Astrocyte (in vitro differentiated cells and primary cell): ENCODE data around the gene PSMD1. TPM values are rescaled to one million over a fixed set of nuclear protein-coding genes. Genes with fewer than 3 reads are reported as not detected.

Source experiments
- DNase-seq: peaks from one replicate; pipeline ENCODE4 v3.0.0-alpha.2; 2010; ENCODE audit warnings: low read depth
- FAIRE-seq: peaks from 2 replicates; lab custom pipeline; 2011; peaks lifted over from hg19 to GRCh38; lab: Jason Lieb, UNC
- H2AFZ ChIP-seq: 2 replicates; pipeline ENCODE4 v1.6.0; 2012; ENCODE audit warnings: low read depth, low read length, inconsistent platforms
- H3K27ac ChIP-seq: 2 replicates; pipeline ENCODE4 v1.5.1; 2011; ENCODE audit warnings: low read depth, low read length, inconsistent platforms
- H3K27me3 ChIP-seq: 2 replicates; pipeline ENCODE4 v1.6.0; 2011; ENCODE audit warnings: low read length, inconsistent platforms; ENCODE audit not compliant: insufficient read depth
- H3K36me3 ChIP-seq: 2 replicates; pipeline ENCODE4 v1.5.1; 2011; ENCODE audit warnings: low read length, inconsistent platforms; ENCODE audit not compliant: insufficient read depth
- H3K4me1 ChIP-seq: 2 replicates; pipeline ENCODE4 v1.5.1; 2011; ENCODE audit warnings: low read length, inconsistent platforms; ENCODE audit not compliant: insufficient read depth
- H3K4me2 ChIP-seq: 2 replicates; pipeline ENCODE4 v1.6.0; 2012; ENCODE audit warnings: low read length, inconsistent platforms
- H3K4me3 ChIP-seq: 2 replicates; pipeline ENCODE4 v1.5.1; 2011; ENCODE audit warnings: low read depth, mild to moderate bottlenecking, low read length, inconsistent platforms; ENCODE audit not compliant: insufficient read depth
- H3K79me2 ChIP-seq: 2 replicates; pipeline ENCODE4 v1.6.0; 2012; ENCODE audit warnings: mild to moderate bottlenecking, low read length, inconsistent platforms; ENCODE audit not compliant: insufficient read depth
- H3K9ac ChIP-seq: 2 replicates; pipeline ENCODE4 v1.6.0; 2012; ENCODE audit warnings: mild to moderate bottlenecking, low read length, inconsistent platforms
- H3K9me3 ChIP-seq: 2 replicates; pipeline ENCODE4 v1.5.1; 2012; ENCODE audit warnings: low read depth, mild to moderate bottlenecking, low read length, inconsistent platforms; ENCODE audit not compliant: insufficient read depth
- H4K20me1 ChIP-seq: 2 replicates; pipeline ENCODE4 v1.6.0; 2012; ENCODE audit warnings: low read length, inconsistent platforms; ENCODE audit not compliant: insufficient read depth
- H3K27ac Mint-ChIP-seq: one replicate; pipeline ENCODE4 v1.8.0; 2021; ENCODE audit warnings: mild to moderate bottlenecking, mixed read lengths; ENCODE audit not compliant: unreplicated experiment
- H3K27me3 Mint-ChIP-seq: one replicate; pipeline ENCODE4 v1.8.0; 2021; ENCODE audit warnings: low read depth, mixed read lengths; ENCODE audit not compliant: unreplicated experiment
- H3K36me3 Mint-ChIP-seq: one replicate; pipeline ENCODE4 v1.8.0; 2021; ENCODE audit warnings: low read depth, mixed read lengths; ENCODE audit not compliant: unreplicated experiment
- H3K4me1 Mint-ChIP-seq: one replicate; pipeline ENCODE4 v1.8.0; 2021; ENCODE audit warnings: low read depth, mixed read lengths; ENCODE audit not compliant: unreplicated experiment
- H3K4me3 Mint-ChIP-seq: one replicate; pipeline ENCODE4 v1.8.0; 2021; ENCODE audit warnings: mild to moderate bottlenecking, moderate library complexity, mixed read lengths; ENCODE audit not compliant: unreplicated experiment
- H3K9me3 Mint-ChIP-seq: one replicate; pipeline ENCODE4 v1.8.0; 2021; ENCODE audit warnings: mild to moderate bottlenecking, mixed read lengths; ENCODE audit not compliant: unreplicated experiment
- CTCF ChIP-seq: IDR thresholded peaks from 2 replicates; pipeline ENCODE4 v1.5.1; 2011; ENCODE audit warnings: low read depth, mild to moderate bottlenecking, inconsistent platforms, low read length, moderate library complexity; ENCODE audit not compliant: insufficient read depth
- EZH2 ChIP-seq: IDR thresholded peaks from 2 replicates; pipeline ENCODE4 v1.6.1; 2012; ENCODE audit warnings: mild to moderate bottlenecking, low read length, inconsistent platforms; ENCODE audit not compliant: insufficient read depth
- total RNA-seq: library from RNA; stranded (reverse); gene quantifications from 2 replicates; pipeline ENCODE4 v1.2.1, GENCODE V29; 2021

PSMD1 gene
- total RNA-seq, 1 donor from 2014 or later, result 151 TPM

DNA sequence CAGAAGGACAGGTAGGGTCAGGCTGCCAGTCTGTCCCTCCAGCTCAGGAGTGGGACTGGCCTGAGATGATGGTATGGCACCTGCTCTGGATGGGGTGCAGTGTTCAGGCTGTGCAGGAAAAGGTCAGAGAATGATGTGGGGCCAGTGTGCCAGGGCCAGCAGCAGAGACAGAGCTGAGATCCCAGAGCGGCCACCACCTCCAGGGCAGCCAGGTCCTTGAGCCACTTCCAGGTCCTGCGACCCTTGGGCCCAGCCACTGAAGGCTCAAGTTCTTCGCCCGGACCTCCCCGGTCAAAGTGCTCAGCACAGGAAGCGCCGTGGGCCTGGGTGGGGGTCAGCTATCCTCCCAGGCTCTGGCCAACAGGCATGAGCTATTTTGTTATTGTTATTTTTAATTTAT, 129.7 kb downstream of the PSMD1 start:
- no peaks in the 10 kb centered on the region for H3K9me3 ChIP-seq
- no peaks in the 10 kb centered on the region for H3K79me2 ChIP-seq
- H3K4me2 ChIP-seq, result no peak overlapping the region
- Mint-ChIP-seq H3K27ac (no peak overlapping the region), H3K9me3 (peaks cover 4% of the 10 kb centered on the region), H3K36me3 (no peaks in the 10 kb centered on the region), H3K4me1 (peaks cover 3% of the 10 kb centered on the region), H3K27me3 (peaks cover 12% of the 10 kb centered on the region), H3K4me3 (no peak overlapping the region)
- FAIRE-seq (no peak), DNase-seq (no peak)
- H3K27ac ChIP-seq, result no peak overlapping the region
- H3K4me3 ChIP-seq, result no peak overlapping the region
- no peaks in the 10 kb centered on the region for H3K36me3 ChIP-seq
- H3K9ac ChIP-seq, result no peak overlapping the region
- peaks cover 18% of the 10 kb centered on the region for H3K4me1 ChIP-seq
- H3K27me3 ChIP-seq, result no peaks in the 10 kb centered on the region
- H4K20me1 ChIP-seq, result no peaks in the 10 kb centered on the region
- TF ChIP-seq CTCF (no peak), EZH2 (no peak)
- no peak overlapping the region for H2AFZ ChIP-seq

DNA sequence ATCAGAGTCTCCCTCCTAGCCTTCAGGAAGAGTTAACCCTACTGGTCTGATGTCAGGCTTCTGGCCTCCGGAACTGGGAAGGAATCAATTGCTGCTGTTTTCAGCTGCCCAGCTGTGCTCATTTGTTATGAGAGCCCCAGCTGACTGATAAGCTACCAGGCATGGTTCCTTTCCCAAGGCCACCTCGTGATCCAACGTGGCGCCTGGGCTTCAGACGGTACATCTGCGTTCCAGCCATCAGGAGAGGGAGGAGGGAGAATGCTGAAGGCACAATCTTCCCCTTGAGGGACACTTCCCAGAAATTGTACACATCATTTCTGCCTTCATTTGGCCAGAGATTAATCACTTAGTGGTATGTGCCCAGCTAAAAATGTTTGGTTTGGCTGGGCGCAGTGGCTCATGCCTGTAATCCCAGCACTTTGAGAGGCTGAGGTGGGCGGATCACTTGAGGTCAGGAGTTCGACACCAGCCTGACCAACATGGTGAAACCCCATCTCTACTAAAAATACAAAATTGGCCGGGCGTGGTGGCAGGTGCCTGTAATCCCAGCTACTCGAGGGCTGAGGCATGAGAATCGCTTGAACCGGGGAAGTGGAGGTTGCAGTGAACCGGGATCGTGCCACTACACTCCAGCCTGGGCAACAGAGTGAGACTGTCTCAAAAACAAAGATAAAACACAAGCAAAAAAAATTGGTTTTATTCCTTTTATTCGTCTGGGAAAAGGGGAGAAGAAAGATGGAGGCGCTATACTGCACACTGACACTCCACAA, 131.3 kb downstream of the PSMD1 start:
- Histone ChIP-seq H3K4me1 (peaks cover 17% of the 10 kb centered on the region), H3K4me3 (no peak overlapping the region), H3K36me3 (no peaks in the 10 kb centered on the region), H3K79me2 (no peaks in the 10 kb centered on the region), H3K27me3 (no peaks in the 10 kb centered on the region), H3K4me2 (no peak overlapping the region), H3K27ac (peak overlapping the region; percentile 26), H3K9me3 (no peaks in the 10 kb centered on the region), H3K9ac (no peak overlapping the region), H2AFZ (no peak overlapping the region), H4K20me1 (no peaks in the 10 kb centered on the region)
- TF ChIP-seq EZH2, result no peak
- no peak for TF ChIP-seq CTCF
- peaks cover 12% of the 10 kb centered on the region for H3K27me3 Mint-ChIP-seq
- H3K4me3 Mint-ChIP-seq, result no peak overlapping the region
- peaks cover 1% of the 10 kb centered on the region for H3K9me3 Mint-ChIP-seq
- no peak overlapping the region for H3K27ac Mint-ChIP-seq
- DNase-seq, result peak; percentile 91
- H3K4me1 Mint-ChIP-seq, result peaks cover 11% of the 10 kb centered on the region
- H3K36me3 Mint-ChIP-seq, result no peaks in the 10 kb centered on the region
- FAIRE-seq, result no peak
